ENCODE data around the gene CELA2B. TPM values are rescaled to one million over a fixed set of nuclear protein-coding genes. Genes with fewer than 3 reads are reported as not detected.

CELA2B gene
- polyA plus RNA-seq, 1 of the 3 experiments (the other 2 are of a cell fraction): not detected

- no peak for TF ChIP-seq EZH2phosphoT487 (IDR thresholded peaks at IDR 0.05; ENCODE audit: borderline replicate concordance, low read depth)
- no peak for TF ChIP-seq RCOR1 (IDR thresholded peaks at IDR 0.05; ENCODE audit: low read length)
- TF ChIP-seq USF1 (IDR thresholded peaks at IDR 0.05; ENCODE audit: borderline replicate concordance, low read depth): no peak
These were observed 36.6 kb upstream of the CELA2B start (continued) for GRCh38 chr1:15439325-15439724.

GRCh38 chr1:15440357-15440756 is 35.5 kb upstream of the CELA2B start:
- Histone ChIP-seq H3K27ac (ENCODE audit: low read depth in 2 of 2, low read length in 1 of 2) (no peak overlapping the region), H3K9me3 (no peaks in the 10 kb centered on the region), H3K36me3 (replicated peaks in 1 of 2; ENCODE audit: control insufficient read depth in 1 of 2, insufficient read depth in 2 of 2, low read length in 1 of 2) (no peaks in the 10 kb centered on the region), H4K20me1 (ENCODE audit: insufficient read depth) (no peaks in the 10 kb centered on the region), H3F3A (replicated peaks; ENCODE audit: insufficient read depth) (no peaks in the 10 kb centered on the region), H2AFZ (ENCODE audit: low read depth) (no peak overlapping the region), H3K4me3 (ENCODE audit: low read depth in 2 of 2, low read length in 1 of 2) (no peak overlapping the region), H3K9me2 (no peaks in the 10 kb centered on the region), H3K79me2 (ENCODE audit: insufficient read depth) (no peaks in the 10 kb centered on the region), H3K4me1 (ENCODE audit: control insufficient read depth in 1 of 2, insufficient read depth in 2 of 2, low read depth in 1 of 2, low read length in 1 of 2) (peaks cover 0 to 3% of the 10 kb centered on the region in 2 experiments; a peak in 1 of 4 replicates), H3K27me3 (ENCODE audit: insufficient read depth) (no peaks in the 10 kb centered on the region), H3K4me2 (no peak overlapping the region), H3K9ac (no peak overlapping the region)
- POLR2A ChIA-PET: no interaction called here
- WGBS (ENCODE audit: low lambda C conversion rate): 81% methylated on average over 7 of the region's 13 CpGs
- CTCF ChIA-PET: interaction anchor here (0.6 to 4.7 kb wide), 2 partner anchors 9 to 117 kb away, joined by 3 to 28 read pairs; no protein-coding TSS in a partner anchor
- DNase-seq: peak; percentile 12
- TF ChIP-seq USF2 (IDR thresholded peaks at IDR 0.05; ENCODE audit: borderline replicate concordance, low read depth, low read length) (no peak), TCF12 (IDR thresholded peaks at IDR 0.05) (no peak), JUND (IDR thresholded peaks at IDR 0.05) (no peak), YY1 (IDR thresholded peaks at IDR 0.05; ENCODE audit: low read depth) (no peak), MXI1 (IDR thresholded peaks at IDR 0.05; ENCODE audit: low read depth, low read length) (no peak), CHD2 (IDR thresholded peaks at IDR 0.05; ENCODE audit: low read length, partially characterized antibody) (no peak), RFX5 (IDR thresholded peaks at IDR 0.05; ENCODE audit: low read length) (no peak), CTCF (IDR thresholded peaks at IDR 0.05) (no peak), TAF1 (IDR thresholded peaks at IDR 0.05; ENCODE audit: borderline replicate concordance, low read depth, low read length) (no peak), GABPA (IDR thresholded peaks at IDR 0.05; ENCODE audit: low read depth) (no peak), POLR2AphosphoS5 (IDR thresholded peaks at IDR 0.05; ENCODE audit: low read depth, low read length) (no peak), EP300 (IDR thresholded peaks at IDR 0.05; ENCODE audit: borderline replicate concordance in 1 of 2, low read depth in 1 of 2, low read length in 1 of 2) (no peak), NRF1 (IDR thresholded peaks at IDR 0.05; ENCODE audit: low read depth, low read length) (no peak)
- TF ChIP-seq, protein P1, sequence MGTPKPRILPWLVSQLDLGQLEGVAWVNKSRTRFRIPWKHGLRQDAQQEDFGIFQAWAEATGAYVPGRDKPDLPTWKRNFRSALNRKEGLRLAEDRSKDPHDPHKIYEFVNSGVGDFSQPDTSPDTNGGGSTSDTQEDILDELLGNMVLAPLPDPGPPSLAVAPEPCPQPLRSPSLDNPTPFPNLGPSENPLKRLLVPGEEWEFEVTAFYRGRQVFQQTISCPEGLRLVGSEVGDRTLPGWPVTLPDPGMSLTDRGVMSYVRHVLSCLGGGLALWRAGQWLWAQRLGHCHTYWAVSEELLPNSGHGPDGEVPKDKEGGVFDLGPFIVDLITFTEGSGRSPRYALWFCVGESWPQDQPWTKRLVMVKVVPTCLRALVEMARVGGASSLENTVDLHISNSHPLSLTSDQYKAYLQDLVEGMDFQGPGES (IDR thresholded peaks at IDR 0.05; ENCODE audit: low read depth, low read length): no peak
- TF ChIP-seq, protein P2, sequence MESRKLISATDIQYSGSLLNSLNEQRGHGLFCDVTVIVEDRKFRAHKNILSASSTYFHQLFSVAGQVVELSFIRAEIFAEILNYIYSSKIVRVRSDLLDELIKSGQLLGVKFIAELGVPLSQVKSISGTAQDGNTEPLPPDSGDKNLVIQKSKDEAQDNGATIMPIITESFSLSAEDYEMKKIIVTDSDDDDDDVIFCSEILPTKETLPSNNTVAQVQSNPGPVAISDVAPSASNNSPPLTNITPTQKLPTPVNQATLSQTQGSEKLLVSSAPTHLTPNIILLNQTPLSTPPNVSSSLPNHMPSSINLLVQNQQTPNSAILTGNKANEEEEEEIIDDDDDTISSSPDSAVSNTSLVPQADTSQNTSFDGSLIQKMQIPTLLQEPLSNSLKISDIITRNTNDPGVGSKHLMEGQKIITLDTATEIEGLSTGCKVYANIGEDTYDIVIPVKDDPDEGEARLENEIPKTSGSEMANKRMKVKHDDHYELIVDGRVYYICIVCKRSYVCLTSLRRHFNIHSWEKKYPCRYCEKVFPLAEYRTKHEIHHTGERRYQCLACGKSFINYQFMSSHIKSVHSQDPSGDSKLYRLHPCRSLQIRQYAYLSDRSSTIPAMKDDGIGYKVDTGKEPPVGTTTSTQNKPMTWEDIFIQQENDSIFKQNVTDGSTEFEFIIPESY (IDR thresholded peaks at IDR 0.05; ENCODE audit: borderline replicate concordance, low read depth): no peak

Measured in SK-N-SH (cell line).